GM18951 (cell line): Measurements from ENCODE around the gene SMIM38.
"Not testable (repeated sequence)": the region's sequence is repeated elsewhere in the genome, so short reads cannot be mapped to it uniquely, and the experiment has no call there.

ENCODE experiments used
- POLR2A ChIP-seq: IDR thresholded peaks from 4 replicates; pipeline ENCODE4 v1.6.1; 2011; ENCODE audit warnings: mild to moderate bottlenecking; ENCODE audit not compliant: insufficient read length, insufficient read depth; ENCODE audit errors: extremely low read depth
- in situ Hi-C: fragments of 300-500 bp; cut with MboI; formaldehyde crosslinking; loops from one replicate; pipeline ENCODE4 v1.12.0; 2022; ENCODE audit warnings: low sequenced_read_pairs, mixed read lengths, inconsistent platforms; ENCODE audit not compliant: unreplicated experiment

Gene SMIM38

GRCh38 chr11:69137151-69137844, 18.4 kb upstream of the SMIM38 start:
- in situ Hi-C loops: no loop called here

GRCh38 chr11:69138265-69138664, 17.5 kb upstream of the SMIM38 start:
- no peak for TF ChIP-seq POLR2A
- in situ Hi-C loops: no loop called here

More at GRCh38 chr11:69137151-69137844, 18.4 kb upstream of the SMIM38 start:
- TF ChIP-seq POLR2A: no peak

DNA sequence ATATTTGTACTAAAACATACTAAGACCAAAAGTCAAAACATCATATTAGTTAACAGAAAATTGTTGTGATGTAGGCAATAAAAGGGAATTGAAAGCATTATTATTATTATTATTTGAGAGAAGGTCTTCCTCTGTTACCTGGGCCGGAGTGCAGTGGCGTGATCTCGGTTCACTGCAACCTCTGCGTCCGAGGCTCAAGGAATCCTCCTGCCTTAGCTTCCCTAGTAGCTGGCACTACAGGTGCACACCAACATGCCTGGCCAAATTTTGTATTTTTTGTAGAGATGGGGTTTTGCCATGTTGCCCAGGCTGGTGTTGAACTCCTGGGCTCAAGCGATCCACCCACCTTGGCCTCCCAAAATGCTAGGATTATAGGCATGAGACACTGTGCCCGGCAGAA, 15.6 kb upstream of the SMIM38 start:
- in situ Hi-C loops: not testable (repeated sequence)

GRCh38 chr11:69140635-69141034, 15.1 kb upstream of the SMIM38 start:
- no peak for TF ChIP-seq POLR2A
- in situ Hi-C loops: no loop called here

- in situ Hi-C loops: no loop called here
- TF ChIP-seq POLR2A: no peak
Observed at GRCh38 chr11:69141742-69142141, 14.0 kb upstream of the SMIM38 start.

GRCh38 chr11:69142895-69143294, 12.8 kb upstream of the SMIM38 start:
- TF ChIP-seq POLR2A: no peak
- in situ Hi-C loops: no loop called here

GRCh38 chr11:69144316-69145049, 11.3 kb upstream of the SMIM38 start:
- in situ Hi-C loops: no loop called here
- TF ChIP-seq POLR2A: no peak

DNA sequence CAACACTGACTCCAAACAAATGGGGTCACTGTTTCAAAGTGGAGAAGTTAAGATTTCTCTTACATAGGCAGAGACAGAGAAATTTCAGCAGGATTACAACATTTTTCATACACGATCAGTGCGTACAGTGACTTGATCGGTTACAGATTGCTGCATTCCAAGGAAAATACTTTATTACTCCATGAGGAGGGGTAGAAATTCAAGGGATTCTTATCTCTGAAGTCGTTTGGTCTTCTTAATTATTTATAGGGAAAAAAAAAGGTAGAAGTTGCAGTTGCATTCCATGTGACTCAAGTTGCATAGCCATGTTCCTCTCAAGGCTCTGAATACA, 10.7 kb upstream of the SMIM38 start:
- in situ Hi-C loops: no loop called here
- no peak for TF ChIP-seq POLR2A

GRCh38 chr11:69148377-69148762, 7.4 kb upstream of the SMIM38 start:
- no peak for TF ChIP-seq POLR2A
- in situ Hi-C loops: no loop called here

- no peak for TF ChIP-seq POLR2A
- in situ Hi-C loops: no loop called here
Observed at GRCh38 chr11:69148806-69149205, 6.9 kb upstream of the SMIM38 start.

- in situ Hi-C loops: not testable (repeated sequence)
Observed at GRCh38 chr11:69149338-69150045, 6.2 kb upstream of the SMIM38 start.

GRCh38 chr11:69150175-69150574, 5.6 kb upstream of the SMIM38 start:
- TF ChIP-seq POLR2A: no peak
- in situ Hi-C loops: no loop called here

DNA sequence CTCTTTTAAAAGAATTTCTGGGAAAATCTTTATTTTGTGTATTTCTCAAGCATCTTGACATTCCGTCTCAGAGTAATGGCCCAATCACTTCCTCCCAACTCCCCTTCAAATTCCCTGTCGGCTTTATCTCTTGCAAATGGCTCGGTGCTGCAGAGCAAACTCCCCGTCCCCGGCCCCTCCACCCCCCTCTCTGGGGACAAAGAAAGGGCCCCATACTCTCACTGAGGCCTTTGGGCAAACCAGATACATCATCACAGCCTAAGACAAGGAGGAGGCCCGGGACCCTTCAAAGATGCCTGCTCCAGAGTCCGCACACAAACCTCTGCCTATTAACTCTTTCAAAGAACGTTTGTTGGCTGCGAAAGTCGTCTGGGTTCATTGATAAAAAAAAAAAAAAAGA, 3.9 kb upstream of the SMIM38 start:
- in situ Hi-C loops: no loop called here
- no peak for TF ChIP-seq POLR2A
